ENCODE data around the gene SMC6. TPM values are rescaled to one million over a fixed set of nuclear protein-coding genes. Genes with fewer than 3 reads are reported as not detected.

SMC6 gene
- total RNA-seq, 1 experiment from 2014 or later = 40.3 TPM

GRCh38 chr2:17617516-17617915 is 136.1 kb downstream of the SMC6 start:
- peaks cover 23 to 30% of the 10 kb centered on the region in 2 experiments for H3K4me1 Mint-ChIP-seq
- H3K27me3 Mint-ChIP-seq (ENCODE audit: low read depth) = no peaks in the 10 kb centered on the region; the same call in 1 of the 2 replicates

More at GRCh38 chr2:17617516-17617915, 136.1 kb downstream of the SMC6 start:
- H4K20me1 ChIP-seq (ENCODE audit: control insufficient read depth, insufficient read depth, insufficient read length) = peaks cover 2% of the 10 kb centered on the region
- H3K14ac ChIP-seq (ENCODE audit: insufficient read depth, low read length) = no peak overlapping the region
- no peak overlapping the region for H2AK5ac ChIP-seq (ENCODE audit: insufficient read length, low read length)
- no peak for DNase-seq
- no peak overlapping the region for H4K5ac ChIP-seq (ENCODE audit: insufficient read length, low read depth, low read length)
- H3K18ac ChIP-seq (ENCODE audit: insufficient read length, low read depth, low read length) = no peak overlapping the region
- H3K23me2 ChIP-seq (ENCODE audit: insufficient read length, low read depth, low read length, poor library complexity, severe bottlenecking) = no peaks in the 10 kb centered on the region
- no peaks in the 10 kb centered on the region for H3K9me3 ChIP-seq (ENCODE audit: control insufficient read depth, low read depth, low read length)
- H3K4me1 ChIP-seq (ENCODE audit: insufficient read depth, low read length) = peaks cover 5% of the 10 kb centered on the region; the same call in 1 of the 2 replicates
- H2AFZ ChIP-seq (ENCODE audit: low read length) = no peak overlapping the region
- Mint-ChIP-seq H3K4me3 (no peak overlapping the region), H3K9me3 (no peaks in the 10 kb centered on the region), H3K36me3 (ENCODE audit: insufficient read depth in 1 of 3, low read depth in 3 of 3) (peaks cover 0 to 6% (median 0%) of the 10 kb centered on the region in 3 experiments; a peak in 3 of 7 replicates), H3K27ac (peak overlapping the region in 1 of 3 experiments; percentile 45; a peak in 1 of 7 replicates)
- H4K8ac ChIP-seq (replicated peaks; ENCODE audit: insufficient read length, low read depth, low read length) = no peak overlapping the region
- TF ChIP-seq CTCF (conservative IDR thresholded peaks at IDR 0.05) = no peak
- no peak overlapping the region for H2BK120ac ChIP-seq (ENCODE audit: low read depth, low read length, poor library complexity, severe bottlenecking)
- no peak overlapping the region for H3K4ac ChIP-seq (ENCODE audit: low read depth, low read length)
- no peak overlapping the region for H2BK12ac ChIP-seq (ENCODE audit: insufficient read length, low read depth, low read length)
- H3K79me2 ChIP-seq (ENCODE audit: insufficient read depth, low read length) = no peaks in the 10 kb centered on the region
- no peak overlapping the region for H3K9ac ChIP-seq (ENCODE audit: extremely low read depth, insufficient read length, low read length)
- no peak overlapping the region for H4K91ac ChIP-seq (ENCODE audit: insufficient read length, low read depth, low read length)
- no peak overlapping the region for H2BK15ac ChIP-seq (ENCODE audit: low read depth, low read length)
- no peak overlapping the region for H3K27ac ChIP-seq (ENCODE audit: insufficient read length, low read depth, low read length)
- H3K56ac ChIP-seq (ENCODE audit: insufficient read length, low read depth, low read length) = no peak overlapping the region
- no peak overlapping the region for H3T11ph ChIP-seq (ENCODE audit: low read length)
- H3K23ac ChIP-seq (ENCODE audit: insufficient read length, low read depth, low read length) = no peak overlapping the region
- no peak overlapping the region for H3K4me2 ChIP-seq (ENCODE audit: insufficient read depth, insufficient read length, low read length)
- H2BK20ac ChIP-seq (ENCODE audit: low read depth, low read length, poor library complexity, severe bottlenecking) = no peak overlapping the region
- H3K27me3 ChIP-seq (ENCODE audit: insufficient read depth, low read length) = no peaks in the 10 kb centered on the region
- H3K79me1 ChIP-seq (ENCODE audit: insufficient read depth, low read depth, low read length, poor library complexity, severe bottlenecking) = no peaks in the 10 kb centered on the region
- no peak overlapping the region for H2BK5ac ChIP-seq (ENCODE audit: insufficient read length, low read length)
- no CpG with 5 or more reads among the region's 5 CpGs for WGBS (ENCODE audit: extremely low coverage, insufficient read length, low lambda C conversion rate)
